ENCODE results near the gene MFNG.

The MFNG gene

GRCh38 chr22:37420686-37421467 is 65.3 kb downstream of the MFNG start:
- DNase-seq, result no peak

- no peak for DNase-seq
Measured at GRCh38 chr22:37419969-37420685, 66.1 kb downstream of the MFNG start.

DNA sequence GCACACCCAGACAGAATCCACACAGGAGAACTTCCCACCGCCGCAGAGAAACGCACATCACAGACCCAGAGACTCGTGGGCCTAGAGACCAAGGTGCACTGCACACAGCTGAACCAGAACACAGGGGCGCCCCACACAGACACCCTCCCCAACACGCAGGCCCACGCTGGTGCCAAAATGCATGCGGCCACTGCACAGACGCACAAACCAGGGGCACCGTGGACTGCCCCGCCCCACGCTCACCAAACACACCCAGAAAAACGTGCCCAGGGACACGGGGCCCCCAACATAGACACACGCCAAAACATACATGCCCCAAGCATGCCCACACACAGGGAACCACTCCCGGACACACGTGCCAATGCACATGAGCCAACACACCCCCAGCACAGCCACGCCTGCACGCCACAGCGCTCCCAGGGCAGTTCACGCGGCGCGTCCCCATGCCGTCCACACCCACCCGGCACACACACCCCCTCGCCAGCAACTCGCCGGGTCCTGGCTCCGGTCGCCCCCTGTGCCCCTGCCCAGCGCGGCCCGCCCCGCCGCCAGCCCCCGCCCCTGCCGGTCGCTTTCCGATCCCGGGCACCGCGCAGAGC is 66.7 kb downstream of the MFNG start:
- DNase-seq, result no peak
